NCI-H146 treated with DMSO at 0.1 percent for 48 hours (cell line): ENCODE data around the gene PABPN1.
A peak's percentile ranks its signal among the peaks of the same experiment; 100 is the strongest.

Experiments used
- DNase-seq: peaks from one replicate; lab custom pipeline; 2025; ENCODE audit not compliant: unreplicated experiment; lab: John Stamatoyannopoulos, UW

The PABPN1 gene

DNA sequence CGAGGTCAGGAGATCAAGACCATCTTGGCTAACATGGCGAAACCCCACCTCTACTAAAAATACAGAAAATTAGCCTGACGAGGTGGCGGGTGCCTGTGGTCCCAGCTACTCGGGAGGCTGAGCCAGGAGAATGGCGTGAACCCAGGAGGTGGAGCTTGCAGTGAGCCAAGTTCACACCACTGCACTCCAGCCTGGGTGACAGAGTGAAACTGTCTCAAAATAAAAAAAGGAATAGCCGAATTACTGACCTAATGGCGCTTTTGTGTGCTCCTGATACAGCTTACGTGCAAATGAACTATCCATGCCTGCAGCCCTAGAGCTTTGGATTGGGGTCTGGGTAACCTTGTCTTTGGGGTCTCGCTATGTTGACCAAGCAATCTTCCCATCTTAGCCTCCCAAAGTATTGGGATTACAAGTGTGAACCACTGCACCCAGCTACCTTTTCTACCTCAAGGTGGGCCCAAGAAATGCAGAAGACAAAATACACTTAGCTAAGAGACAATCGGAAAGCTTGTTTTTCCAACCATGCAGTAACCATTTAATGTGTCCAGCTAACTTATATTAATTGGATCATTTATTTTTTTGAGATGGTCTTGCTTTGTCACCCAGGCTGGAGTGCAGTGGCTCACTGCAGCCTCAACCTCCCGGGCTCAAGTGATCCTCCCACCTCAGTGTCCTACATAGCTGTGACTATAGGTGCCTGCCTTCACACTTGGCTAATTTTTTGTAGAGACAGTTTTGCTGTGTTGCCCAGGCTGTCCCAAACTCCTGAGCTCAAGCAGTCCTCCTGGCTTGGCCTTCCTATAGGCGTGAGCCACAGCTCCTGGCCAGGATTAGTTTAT lies 5.5 kb downstream of the PABPN1 start:
- no peak for DNase-seq

DNA sequence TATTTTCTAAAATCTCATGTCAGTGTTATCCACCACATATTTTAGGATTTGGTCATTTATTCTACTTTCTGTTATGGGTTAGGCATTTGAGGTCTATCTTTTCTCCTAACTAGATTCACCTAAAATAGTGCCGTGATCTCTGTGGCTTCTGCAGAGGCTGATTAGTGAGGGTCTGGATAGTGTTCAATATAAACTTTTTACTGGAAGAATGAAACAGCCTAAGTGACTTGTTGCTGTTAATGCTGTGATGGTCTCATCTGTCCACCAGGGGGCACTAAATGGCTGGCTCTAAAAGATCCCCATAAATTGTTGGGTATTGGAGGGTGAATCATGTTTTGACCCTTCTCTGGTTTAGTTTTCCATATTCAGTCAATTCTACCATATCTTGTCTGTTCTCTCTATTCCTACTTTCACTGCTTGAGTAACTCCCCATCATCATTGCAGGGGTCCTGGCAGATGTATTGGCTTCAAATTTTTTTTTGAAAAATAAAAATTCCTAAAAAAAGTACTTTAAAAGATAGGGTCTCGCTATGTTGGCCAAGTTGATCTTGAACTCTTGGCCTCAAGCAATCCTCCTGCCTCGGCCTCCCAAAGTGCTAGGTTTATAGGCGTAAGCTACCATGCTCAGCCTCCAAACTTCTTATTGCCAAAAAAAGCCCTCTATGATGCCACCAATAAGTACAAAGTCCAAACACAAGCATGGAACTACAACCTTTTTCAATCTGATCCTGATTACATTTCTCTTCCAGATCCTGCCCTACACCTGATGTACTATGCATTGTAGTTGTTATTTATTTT lies 6.9 kb downstream of the PABPN1 start:
- DNase-seq: peak; percentile 31

DNA sequence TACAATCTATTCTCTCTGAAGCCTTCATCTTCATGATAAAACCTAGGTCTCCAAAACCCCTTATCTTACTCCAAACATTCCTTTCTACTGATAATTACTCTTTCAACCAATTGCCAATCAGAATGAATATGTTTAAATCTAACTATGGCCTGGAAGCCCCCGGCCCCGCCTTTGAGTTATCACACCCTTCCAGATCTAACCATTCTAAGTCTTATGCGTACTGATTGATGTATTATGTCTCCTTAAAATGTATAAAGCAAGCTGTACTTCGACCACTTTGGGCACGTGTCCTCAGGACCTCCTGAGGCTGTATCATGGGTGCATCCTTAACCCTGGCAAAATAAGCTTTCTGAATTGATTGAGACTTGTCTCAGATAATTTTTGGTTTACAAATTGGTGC lies 14.4 kb downstream of the PABPN1 start:
- DNase-seq: no peak

DNA sequence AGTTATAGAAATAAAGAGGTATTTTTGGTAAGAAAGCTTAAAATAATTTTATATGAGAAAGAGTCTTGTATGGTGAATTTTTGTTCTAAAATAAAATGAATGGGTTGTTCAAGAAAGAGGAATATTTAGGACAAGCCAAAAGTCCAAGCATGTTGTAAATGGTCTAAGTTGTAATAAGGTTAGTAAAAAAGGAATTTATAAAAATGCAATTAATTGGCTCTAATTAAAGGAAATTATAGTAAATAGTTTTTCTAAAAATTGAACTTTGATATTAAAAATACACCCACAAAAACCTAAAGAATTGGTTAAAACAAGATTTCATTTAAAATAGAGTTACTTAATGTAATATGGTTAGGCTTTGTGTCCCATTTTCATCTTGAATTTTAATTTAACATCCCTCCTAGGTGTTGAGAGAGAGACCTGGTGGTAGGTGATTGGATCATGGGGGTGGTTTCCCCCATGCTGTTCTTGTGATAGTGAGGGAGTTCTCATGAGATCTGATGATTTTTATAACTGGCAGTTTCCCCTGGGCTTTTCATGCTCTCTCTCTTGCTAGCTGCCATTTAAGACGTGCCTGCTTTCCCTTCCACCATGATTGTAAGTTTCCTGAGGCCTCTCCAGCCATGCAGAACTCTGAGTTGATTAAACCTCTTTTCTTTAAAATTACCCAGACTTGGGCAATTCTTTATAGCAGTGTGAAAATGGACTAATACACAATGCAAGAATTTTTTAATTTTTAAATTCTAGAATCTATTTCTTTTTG lies 18.4 kb downstream of the PABPN1 start:
- no peak for DNase-seq

DNA sequence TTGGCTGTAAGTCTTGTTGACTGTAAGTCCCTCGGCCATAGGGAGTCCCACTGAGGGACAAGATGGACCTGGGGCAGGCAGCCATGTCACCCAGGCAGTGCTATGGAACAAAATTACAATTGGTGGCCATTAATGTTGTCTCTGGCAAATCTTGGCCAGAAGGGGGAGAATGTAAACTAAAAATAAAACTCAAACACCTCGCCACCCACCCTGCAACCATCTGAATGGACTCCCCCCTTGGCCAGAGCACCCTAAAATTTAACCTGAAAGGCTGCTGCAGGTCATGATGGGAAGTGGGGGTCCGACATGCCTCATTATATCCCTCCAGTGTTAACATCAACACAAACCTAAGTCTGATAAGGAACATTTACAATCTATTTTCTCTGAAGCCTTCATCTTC lies 23.2 kb downstream of the PABPN1 start:
- no peak for DNase-seq

DNA sequence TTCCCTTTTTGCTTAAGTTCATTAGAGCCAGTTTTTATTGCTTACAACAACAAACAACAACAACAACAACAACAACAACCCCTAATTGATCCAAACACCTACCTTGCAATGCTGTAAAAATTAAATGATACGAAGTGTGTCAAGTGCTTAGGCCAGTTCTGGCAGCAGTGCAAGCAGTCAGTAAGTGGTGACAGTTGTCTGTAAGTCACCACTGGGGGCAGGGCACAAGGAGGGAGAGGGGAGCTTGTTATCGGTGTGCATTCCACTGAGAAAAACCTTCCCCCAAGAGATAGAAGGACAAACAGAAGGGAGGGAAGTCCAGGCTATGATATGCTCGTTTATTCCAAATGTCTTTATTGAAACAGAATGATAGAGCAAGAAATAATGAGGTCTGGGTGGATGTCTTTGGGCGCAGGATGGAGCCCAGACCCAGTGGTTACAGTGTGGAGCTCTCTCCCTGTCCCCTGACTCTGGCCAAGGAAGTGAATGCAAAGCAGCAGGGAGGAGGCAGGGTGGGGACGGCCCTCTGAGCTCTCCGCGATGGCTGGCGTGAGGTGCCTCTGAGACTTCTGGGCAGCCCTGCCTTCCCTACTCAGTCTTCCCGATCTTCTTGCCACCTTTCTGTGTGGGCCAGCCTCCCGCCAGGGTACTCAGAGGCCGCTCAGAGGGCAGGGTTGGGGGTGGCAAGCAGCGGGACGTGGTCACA lies 24.9 kb downstream of the PABPN1 start:
- DNase-seq: no peak

DNA sequence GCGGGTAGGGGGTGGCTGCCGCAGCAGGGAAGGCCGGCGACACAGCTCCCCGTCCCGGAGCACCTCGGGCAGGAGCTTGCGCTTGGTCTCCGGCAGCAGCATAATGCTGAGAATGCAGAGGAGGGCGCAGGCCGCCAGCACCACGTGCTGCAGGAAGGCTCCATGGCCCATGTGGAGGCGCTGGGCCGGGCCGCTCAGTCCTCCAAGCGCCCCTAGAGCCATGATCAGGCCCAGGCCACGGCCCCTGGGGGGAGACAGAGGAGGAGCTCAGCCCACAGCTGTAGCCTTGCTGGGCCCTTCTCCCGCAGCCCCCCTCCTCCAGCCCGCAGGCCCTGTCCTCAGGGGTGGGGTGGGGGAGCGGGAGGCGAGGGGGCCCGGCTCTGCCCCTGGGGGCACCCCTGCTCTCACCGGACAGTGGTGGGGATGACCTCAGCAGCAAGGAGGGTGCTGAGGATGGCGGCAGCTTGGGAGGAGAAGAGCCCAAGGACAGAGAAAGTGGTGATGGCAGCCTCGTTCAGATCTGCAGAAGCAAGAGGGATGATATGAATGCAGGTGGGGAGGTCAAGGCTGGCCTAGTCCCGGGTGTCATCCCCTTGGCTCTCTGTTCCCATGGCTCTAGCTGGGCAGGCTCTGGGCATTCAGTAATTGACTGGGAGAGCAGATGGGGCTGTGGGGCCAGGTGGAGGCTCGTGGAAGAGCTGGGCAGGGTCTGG lies 25.6 kb downstream of the PABPN1 start:
- DNase-seq: no peak

DNA sequence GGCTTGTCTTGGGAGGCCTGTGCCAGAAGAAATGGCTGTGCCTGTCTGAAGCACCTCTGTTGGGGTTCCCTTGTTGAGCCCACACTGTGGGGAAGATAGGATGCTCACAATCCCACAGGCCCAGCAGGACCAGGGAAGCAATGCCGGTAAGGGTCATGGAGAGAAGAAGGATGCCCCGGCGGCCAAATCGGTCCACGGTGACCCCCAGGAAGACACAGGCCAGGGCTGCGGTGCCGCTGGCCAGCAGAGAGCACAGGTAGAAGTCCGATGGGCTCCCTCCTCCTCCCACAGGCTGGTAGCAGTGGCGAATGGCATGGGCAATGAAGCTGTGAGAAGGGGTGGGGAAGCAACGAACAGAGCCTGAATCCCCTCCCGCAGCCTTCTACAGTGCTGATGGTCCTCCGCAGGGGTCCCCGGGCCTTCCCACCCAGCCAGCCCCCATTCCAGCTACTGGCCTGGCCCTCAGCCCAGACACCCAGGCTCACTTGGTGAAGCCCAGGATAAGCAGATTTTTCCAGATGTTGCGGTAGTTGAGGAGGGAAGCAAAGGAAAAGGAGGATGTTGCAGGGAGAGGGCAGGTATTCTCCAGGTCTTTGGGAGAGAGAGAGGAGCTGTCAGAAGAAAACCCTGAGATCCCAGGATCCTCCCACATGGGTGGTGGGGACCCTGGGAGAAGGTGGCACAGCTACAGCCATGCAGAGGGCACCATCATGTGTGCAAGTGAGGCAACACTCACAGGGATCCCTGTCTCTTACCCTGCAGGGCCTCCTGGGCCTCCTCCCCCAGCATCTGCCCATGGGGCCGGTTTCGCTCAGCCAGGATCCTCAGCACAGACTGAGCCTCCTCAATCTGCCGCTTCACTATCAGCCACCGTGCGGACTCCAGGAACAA lies 26.4 kb downstream of the PABPN1 start:
- no peak for DNase-seq

DNA sequence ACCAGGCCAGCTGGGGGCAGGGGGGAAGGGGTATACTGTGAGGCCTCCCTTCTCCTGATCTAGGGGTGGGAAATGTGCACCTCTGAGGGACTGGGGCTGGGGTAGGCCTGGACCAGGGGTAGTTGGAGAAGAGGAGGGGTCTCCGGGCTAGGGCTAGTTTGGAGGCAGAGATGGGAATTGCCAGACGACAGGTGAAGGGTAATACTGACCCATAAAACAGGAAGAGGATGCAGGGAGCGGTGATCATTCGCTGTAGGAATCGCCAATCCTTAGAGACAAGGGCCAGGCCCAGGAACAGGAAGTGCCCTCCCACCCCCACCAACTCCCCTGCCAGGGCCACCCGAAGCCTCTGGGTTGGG lies 27.0 kb downstream of the PABPN1 start:
- no peak for DNase-seq

DNA sequence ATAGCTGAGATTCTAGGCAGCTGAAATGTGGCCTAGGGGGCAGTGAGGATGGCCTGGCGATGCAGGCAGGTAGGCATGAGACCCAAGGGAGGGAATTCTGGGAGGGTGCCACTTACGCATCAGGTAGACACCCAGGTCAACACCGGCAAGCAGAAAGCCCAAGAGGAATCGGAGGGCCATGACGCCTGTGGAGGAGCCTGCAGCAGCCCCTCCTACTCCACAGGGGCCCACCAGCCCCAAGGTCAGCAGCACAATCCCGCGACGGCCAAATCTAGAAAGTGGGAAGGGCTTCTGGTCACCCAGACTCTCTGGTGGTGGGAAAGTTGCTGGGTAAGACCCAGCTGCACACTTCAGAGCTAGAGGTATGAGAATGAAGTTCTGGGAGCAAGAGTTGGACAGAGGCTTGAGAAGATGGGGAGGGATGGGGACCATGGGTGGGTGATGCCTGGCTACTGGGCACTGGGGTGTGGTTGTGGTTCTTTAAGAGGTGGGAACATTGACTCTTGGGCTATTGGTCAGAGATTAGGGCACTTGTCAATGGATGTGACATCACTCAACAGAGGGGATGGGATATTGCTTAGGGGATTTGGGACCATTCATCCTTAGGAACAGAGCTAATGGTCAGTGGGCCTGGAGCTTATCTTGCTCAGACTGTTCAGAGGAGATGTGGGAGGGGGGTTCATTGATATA lies 28.0 kb downstream of the PABPN1 start:
- no peak for DNase-seq

DNA sequence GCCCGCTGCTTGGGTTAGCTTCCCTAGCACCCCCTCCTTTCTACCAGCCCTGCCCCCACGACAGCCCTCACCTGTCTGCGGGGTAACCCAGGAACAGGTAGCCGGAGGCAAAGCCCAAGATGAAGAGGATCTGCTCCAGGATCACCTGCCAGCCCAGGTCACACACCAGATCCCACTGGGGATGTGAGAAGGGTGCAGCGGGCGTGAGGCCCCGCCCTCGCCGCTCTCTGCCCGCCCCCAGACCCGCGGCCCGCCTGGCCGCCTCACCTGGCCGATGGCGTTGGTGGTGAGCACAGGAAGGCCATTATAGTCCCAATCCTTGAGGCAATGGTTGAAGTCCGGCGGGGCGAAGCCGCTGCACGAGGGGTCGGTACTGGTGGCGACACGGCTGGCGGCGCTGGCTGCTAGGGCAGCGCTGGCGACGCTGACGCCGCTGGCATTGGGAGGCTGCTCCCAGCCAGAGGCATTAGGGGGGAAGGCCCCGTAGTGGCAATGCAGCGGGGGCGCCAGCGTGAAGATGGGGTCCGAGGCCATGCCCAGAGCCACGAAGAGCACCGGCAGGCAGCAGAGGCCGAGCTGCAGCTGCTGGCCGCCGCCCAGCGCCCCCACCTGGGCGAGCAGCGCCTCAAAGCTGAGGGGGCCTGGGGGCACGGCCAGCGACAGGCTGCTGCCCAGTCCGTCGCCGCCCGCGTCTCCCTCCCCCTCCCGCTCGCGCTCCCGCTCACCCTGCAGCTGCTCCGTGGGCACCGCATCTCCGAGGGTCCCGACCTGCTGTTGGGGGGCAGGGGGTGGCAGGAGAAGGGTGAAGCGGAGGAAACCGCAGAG lies 30.6 kb downstream of the PABPN1 start:
- no peak for DNase-seq

DNA sequence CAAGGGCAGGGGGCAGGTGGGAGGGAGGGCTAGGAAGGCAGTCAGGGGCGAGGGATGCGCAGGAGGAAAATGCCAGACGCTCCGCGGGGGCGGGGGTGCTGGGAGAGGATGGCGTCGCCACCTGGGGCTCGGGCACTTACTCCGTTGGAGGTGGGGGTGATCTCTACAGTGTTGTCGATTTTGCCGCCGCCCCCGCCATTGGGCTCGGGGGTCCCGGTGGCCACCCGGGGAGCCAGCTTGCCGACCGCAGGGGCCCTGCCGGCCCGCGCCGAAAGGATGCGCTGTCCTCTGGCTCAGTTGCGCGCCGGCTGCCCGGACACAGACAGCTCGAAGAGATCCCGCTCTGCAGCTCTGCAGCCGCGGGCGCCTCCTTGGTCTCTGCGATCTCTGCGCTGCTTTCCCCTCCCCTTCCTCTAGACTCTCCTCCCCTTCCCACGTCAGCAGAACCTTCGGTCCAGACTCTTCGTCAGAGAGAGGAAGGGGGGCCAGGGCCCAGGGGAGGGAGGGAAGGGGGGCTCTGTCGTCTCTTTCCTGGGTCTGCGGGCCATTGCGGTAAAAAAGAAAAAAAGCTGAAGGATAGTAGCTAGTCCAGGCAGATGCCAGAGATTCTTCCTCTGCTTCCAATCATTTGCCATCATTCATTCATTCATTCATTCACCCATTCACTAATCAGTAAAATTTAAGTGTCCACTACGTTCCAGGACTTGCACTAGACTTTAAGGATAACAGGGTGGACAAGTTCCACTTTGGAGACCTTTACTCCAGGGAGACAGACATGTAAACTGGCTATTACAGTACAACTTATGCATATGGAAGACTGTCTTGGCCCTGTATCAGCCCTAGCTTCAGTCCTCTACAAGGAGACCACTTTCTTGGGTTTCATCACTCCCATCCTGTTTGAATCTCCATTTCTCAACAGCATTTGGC lies 31.5 kb downstream of the PABPN1 start, which contains the start of gene SLC22A17:
Gene SLC22A17, minus strand, starts transcription at position 382 of the 927 bp plus-strand sequence.
- peak; percentile 26 for DNase-seq

DNA sequence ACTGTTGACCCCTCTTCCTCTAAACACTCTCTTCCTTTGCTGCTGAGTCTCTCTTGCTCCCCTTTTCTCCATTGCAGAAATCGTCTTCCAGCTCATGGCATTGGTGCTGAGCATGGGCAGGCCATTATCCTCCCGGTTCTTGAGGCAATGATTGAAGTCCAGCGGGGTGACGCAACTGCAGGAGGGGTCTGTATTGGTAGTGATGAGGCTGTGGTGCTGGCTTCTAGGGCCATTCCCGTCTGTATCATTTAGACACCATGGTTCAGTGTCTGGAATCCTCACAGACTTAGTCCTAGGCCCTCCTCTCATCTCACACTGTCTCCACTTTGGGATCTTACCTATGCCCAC lies 32.1 kb downstream of the PABPN1 start:
- DNase-seq: no peak

DNA sequence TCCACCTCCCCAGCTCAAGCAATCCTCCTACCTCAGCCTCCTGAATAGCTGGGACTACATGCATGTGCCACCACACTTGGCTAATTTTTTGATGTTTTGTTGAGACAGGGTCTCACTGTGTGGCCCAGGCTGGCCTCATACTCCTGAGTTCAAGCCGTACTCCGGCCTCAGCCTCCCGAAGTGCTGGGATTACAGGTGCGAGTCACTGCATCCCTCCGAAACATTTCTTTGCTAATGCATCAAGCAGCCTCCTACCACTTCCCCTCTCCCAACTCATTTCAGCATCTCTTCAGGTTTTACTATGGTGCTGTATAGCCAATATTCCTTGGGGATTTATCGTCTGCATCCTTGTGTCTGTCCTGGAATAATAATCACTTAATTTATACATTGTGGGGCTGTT lies 33.7 kb downstream of the PABPN1 start:
- no peak for DNase-seq

DNA sequence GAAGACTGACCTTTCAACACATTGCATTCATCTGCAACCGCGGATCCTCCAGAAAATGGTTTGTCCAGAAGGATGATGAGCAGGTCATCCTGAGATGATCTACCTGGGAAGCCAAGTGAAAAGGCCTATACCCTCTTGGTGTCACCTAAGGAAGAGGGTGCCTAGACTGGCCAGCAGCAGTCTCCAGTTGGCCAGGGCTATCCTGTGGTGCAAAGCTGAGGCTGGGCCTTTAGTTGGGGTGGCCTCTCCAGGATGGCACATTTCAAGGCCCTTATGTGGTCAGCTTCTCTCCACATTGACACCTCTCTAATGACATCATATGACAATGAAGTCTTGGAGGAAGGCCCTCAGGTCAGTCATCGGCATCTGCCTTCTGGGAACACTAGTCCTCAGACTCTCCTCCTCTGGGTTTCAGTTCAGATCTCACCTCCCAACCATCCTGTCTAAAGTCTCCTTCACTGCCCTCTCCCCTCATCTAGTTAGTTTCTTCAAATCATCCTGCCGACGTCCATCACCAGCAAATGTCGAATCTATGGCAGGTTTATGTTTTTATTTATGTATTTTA lies 34.7 kb downstream of the PABPN1 start:
- no peak for DNase-seq

DNA sequence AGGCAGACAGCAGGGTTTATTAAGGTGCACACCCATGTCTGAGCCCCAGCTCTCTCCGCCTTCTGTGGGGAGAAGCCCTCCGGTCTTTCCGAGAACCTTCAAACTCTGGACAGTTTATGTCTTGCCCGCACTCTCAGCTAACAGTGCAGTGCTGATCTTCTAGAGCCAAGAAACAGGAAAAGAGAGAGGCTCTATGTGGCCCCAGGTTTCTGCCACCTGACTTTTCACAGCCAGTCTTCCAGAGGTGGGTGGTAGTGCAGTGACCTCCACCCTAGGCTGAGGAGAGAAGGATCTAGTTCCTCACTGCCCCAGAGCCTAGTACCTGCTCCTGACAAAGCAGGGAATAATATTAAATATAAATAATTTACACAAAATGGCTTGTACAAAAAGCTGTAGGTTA lies 35.4 kb downstream of the PABPN1 start:
- no peak for DNase-seq

DNA sequence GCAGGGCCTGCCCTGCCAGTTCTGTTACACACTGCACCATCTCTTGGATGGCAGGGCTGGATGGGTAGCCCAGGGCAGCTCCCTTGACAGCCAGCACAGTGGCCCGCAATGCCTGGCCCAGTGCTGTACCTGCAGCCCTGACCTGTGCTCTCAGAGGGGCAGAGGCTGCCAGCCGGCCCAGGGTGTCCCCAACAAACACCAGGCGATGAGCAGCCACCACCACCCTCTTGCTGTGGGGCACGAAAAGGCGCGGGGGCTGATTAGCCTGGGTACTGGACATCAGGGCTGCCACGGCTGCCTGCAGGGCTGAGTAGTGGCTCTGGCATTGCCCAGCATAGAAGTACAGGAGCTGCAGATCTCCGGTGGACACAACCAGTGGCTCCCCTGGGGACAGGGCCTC lies 36.0 kb downstream of the PABPN1 start:
- DNase-seq: no peak
